ENCODE data around the gene SCYGR7.

GRCh38 chr2:227767830-227768229, 39.7 kb downstream of the SCYGR7 start:
- TF ChIP-seq CTCF (IDR thresholded peaks at IDR 0.05) (no peak), POLR2A (IDR thresholded peaks at IDR 0.05) (no peak)
